GM13977 (cell line): Measurements from ENCODE around the gene CD52.

Source experiments
- DNase-seq: peaks from one replicate; pipeline ENCODE4 v3.0.0; 2012; ENCODE audit warnings: low spot score
- in situ Hi-C: fragments of 300-500 bp; cut with MboI; formaldehyde crosslinking; loops from one replicate; pipeline ENCODE4 v1.12.0; 2022; ENCODE audit warnings: low sequenced_read_pairs, low pct_unique_long_range_greater_than_20kb, mixed read lengths, inconsistent platforms; ENCODE audit not compliant: unreplicated experiment
- TF ChIP-seq, protein P1 (sequence below): IDR thresholded peaks from 2 replicates; pipeline ENCODE4 v1.5.1; 2012; ENCODE audit warnings: mild to moderate bottlenecking, control low read depth; ENCODE audit not compliant: insufficient read depth; ENCODE audit errors: extremely low read depth, missing control alignments

Gene CD52

DNA sequence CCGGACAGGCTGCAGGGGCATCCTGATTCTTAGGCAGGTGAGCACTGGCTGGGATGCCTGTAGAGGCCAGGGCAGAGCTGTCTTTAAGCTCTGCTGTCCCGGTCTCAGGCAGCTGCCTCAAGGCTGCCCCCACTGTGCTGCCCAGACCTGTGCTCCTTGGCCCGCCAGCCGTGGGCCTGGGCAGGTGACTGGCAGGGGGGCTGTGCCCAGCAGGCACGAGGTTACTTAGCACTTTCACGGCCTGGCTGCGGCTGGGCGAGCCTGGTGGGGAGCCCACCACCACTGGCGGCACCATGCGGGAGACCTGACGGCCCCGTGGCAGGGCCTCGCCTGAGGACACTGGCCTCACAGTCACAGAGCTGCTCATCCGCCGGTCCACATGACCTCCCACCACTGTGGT, 28.0 kb downstream of the CD52 start:
- in situ Hi-C loops, result no loop called here
- TF ChIP-seq, protein P1, sequence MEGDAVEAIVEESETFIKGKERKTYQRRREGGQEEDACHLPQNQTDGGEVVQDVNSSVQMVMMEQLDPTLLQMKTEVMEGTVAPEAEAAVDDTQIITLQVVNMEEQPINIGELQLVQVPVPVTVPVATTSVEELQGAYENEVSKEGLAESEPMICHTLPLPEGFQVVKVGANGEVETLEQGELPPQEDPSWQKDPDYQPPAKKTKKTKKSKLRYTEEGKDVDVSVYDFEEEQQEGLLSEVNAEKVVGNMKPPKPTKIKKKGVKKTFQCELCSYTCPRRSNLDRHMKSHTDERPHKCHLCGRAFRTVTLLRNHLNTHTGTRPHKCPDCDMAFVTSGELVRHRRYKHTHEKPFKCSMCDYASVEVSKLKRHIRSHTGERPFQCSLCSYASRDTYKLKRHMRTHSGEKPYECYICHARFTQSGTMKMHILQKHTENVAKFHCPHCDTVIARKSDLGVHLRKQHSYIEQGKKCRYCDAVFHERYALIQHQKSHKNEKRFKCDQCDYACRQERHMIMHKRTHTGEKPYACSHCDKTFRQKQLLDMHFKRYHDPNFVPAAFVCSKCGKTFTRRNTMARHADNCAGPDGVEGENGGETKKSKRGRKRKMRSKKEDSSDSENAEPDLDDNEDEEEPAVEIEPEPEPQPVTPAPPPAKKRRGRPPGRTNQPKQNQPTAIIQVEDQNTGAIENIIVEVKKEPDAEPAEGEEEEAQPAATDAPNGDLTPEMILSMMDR, result no peak
- DNase-seq, result no peak

DNA sequence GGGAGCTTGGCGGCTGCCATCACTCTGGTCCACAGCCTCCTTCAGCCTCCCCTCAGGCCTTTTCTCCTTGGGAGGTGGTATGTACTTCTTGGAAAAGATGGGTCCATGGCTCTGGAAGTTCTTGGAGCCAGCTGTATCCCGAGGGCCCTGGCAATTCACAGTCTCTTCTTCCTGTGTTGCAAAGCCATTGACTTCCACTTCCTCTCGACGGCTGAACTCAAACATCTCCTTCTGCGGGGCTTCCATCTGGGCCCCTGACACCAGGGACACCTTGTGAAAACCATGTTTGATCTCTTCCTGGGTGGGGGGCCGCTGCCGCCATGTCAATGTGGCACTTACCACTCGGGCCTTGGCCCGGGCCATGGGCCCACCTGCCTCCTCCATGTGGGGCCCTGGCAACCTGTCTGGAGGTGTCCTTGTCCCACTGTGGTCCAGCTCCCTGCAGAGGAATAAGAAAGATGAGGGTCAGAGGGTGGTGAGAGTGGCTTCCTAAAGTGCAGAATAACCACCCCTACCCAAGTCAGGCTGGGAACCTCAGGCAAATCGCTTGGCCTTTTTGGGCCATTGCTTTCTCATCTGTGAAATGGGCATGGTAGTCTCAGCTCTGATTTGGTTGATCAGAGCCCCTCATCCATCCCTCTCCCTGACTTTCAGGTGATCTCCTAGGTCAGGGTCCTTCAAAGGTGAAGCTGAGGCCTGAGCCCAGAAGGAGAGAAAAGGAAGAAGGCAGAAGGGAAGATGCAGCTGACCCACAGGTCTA, 28.7 kb downstream of the CD52 start:
- in situ Hi-C loops, result no loop called here
- DNase-seq, result no peak
- TF ChIP-seq, protein P1, result no peak

DNA sequence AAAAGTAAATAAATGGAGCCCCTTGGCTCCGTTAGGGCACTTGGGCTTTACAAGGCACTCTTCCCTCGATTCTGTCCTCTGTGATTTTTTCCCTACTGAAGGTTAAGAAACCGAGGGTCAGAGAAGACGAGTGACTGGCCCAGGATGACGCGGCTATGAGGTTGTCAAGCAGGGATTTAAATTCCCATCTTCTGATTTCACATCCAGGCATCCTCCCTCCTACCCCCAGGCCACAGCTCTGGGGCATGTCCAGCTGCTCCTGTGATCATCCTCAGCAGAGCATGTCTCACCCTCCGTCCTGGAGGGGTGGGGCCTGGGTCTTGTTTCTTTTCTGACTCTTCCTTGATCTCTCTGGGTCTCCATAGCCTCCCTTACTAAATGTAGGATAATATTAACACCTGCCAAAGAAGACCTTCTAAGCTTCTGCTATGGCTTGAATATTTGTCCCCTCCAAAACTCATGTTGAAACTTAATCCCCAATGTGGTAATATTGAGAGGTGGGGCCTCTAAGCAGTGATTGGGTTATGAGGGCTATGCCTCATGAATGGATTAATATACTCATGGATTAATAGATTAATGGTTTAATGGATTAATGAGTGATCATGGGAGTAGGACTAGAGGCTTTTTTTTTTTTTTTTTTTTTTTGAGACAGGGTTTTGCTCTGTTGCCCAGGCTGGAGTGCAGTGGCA, 31.6 kb downstream of the CD52 start:
- TF ChIP-seq, protein P1, result no peak
- in situ Hi-C loops, result no loop called here
- DNase-seq, result no peak

DNA sequence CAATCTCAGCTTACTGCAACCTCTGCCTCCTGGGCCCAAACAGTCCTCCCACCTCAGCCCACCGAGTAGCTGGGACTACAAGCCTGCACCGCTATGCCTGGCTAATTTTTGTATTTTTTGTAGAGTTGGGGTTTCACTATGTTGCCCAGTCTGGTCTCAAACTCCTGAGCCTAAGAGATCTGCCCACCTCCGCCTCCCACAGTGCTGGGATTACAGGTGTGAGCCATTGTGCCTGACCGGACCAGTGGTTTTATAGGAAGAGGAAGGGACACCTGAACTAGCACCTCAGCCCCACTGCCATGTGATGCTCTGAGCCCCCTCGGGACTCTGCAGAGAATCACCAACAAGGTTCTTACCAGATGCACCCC, 32.1 kb downstream of the CD52 start:
- no peak for DNase-seq
- in situ Hi-C loops, result no loop called here
- TF ChIP-seq, protein P1, result no peak

DNA sequence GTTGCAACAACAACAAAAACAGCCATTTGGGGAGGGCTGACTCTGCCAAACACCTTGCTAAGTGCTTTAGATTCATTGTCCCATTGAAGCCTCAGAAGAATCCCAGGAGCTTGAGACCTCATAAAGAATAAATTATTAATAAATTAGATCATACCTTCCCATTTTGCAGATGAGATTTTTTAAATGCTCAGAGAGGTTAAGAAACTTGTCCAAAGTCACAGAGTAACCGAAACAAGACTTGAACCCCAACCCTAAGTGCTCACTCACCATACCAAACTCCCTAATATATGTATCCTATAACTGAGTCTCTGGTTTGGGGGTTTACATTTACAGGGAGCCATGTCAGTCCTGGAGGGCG, 32.6 kb downstream of the CD52 start:
- in situ Hi-C loops, result no loop called here
- TF ChIP-seq, protein P1, result no peak
- no peak for DNase-seq

DNA sequence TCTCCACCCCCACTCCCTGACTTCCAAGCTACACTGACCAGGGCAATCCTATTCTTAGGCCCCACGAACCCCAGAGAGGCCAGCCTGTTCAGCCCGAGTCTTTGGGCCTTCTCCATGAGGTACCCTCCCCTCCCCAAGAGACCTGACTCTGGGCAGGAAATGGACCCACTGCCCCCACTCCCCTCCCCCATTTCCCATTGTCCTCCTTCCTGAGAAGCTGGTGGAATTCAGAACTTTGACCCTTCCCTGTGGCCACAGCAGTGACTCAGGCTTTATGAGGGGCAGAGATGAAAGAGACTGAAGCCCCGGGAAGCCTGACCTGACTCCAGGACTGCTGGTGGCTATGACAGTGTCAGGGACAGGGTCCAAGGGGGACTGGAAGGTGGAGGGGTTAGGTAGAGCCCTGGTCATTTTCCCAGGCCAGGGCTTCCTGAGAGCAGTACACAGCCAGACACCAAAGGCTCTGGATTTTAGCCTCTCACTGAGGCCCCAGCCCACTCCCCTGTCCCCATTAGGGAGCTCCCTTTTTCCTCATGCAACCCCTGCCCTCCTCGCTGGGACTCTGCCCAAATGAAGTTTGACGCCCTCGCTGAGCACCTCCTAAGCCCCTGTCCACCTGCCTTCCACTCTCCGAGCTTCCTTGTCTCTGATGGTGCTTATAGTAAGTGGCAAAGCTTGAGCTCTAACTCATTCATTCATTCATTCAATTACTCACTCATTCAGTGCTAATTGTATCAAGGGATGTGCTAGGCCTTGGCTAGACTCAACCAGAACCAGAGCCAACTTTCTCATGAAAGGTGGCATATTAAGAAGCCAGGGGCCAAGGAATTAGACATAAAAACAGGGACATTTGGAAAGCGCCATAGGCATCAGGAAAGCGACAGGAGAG, 33.2 kb downstream of the CD52 start:
- in situ Hi-C loops, result no loop called here
- TF ChIP-seq, protein P1, result no peak
- no peak for DNase-seq
